Neural progenitor cell (in vitro differentiated cells): Measurements from ENCODE around the gene PRDM15. TPM values are rescaled to one million over a fixed set of nuclear protein-coding genes. Genes with fewer than 3 reads are reported as not detected.

Experiments
- DNase-seq: peaks from one replicate; pipeline ENCODE4 v3.0.0-alpha.2; 2016; ENCODE audit warnings: low spot score
- H2AFZ ChIP-seq: fragments of 200-600 bp; sonication (generic); replicated peaks from 2 replicates; pipeline ENCODE4 v1.6.1; 2016; ENCODE audit warnings: antibody characterized with exemption
- H3F3A ChIP-seq: fragments of 200-600 bp; sonication (generic); 2 replicates; pipeline ENCODE4 v1.6.1; 2016; ENCODE audit warnings: antibody characterized with exemption, low read depth
- H3K27ac ChIP-seq: fragments of 200-600 bp; sonication (generic); 2 replicates; pipeline ENCODE4 v1.5.1; 2016; ENCODE audit warnings: mild to moderate bottlenecking
- H3K27me3 ChIP-seq: fragments of 200-600 bp; sonication (generic); 2 replicates; pipeline ENCODE4 v1.6.1; 2016; ENCODE audit warnings: mild to moderate bottlenecking, moderate library complexity
- H3K36me3 ChIP-seq: fragments of 200-600 bp; sonication (generic); 2 replicates; pipeline ENCODE4 v1.5.1; 2016
- H3K4me1 ChIP-seq: fragments of 200-600 bp; sonication (generic); 2 replicates; pipeline ENCODE4 v1.6.1; 2016; ENCODE audit warnings: mixed run types
- H3K4me2 ChIP-seq: fragments of 200-600 bp; sonication (generic); 2 replicates; pipeline ENCODE4 v1.6.1; 2016
- H3K4me3 ChIP-seq: fragments of 200-600 bp; sonication (generic); 2 replicates; pipeline ENCODE4 v1.5.1; 2016
- H3K79me2 ChIP-seq: fragments of 200-600 bp; sonication (generic); 2 replicates; pipeline ENCODE4 v1.6.1; 2016; ENCODE audit warnings: low read depth
- H3K9ac ChIP-seq: fragments of 200-600 bp; sonication (generic); 2 replicates; pipeline ENCODE4 v1.6.1; 2016
- H3K9me3 ChIP-seq: fragments of 200-600 bp; sonication (generic); 2 replicates; pipeline ENCODE4 v1.5.1; 2016; ENCODE audit warnings: low read depth
- H4K20me1 ChIP-seq: fragments of 200-600 bp; sonication (generic); 2 replicates; pipeline ENCODE4 v1.6.1; 2016; ENCODE audit warnings: low read depth
- H3K27ac Mint-ChIP-seq: 3 replicates; pipeline ENCODE4 v1.8.0; 2021; ENCODE audit warnings: mixed read lengths
- H3K27me3 Mint-ChIP-seq: 2 replicates; pipeline ENCODE4 v1.8.0; 2022; ENCODE audit warnings: low read depth, mild to moderate bottlenecking, inconsistent platforms, moderate library complexity, mixed read lengths; ENCODE audit not compliant: insufficient read depth
- H3K36me3 Mint-ChIP-seq: 3 replicates; pipeline ENCODE4 v1.8.0; 2021; ENCODE audit warnings: mixed read lengths
- H3K4me1 Mint-ChIP-seq: 3 replicates; pipeline ENCODE4 v1.8.0; 2021; ENCODE audit warnings: mixed read lengths
- H3K4me3 Mint-ChIP-seq: 3 replicates; pipeline ENCODE4 v1.8.0; 2021; ENCODE audit warnings: mild to moderate bottlenecking, moderate library complexity, mixed read lengths
- H3K9me3 Mint-ChIP-seq: 3 replicates; pipeline ENCODE4 v1.8.0; 2020; ENCODE audit warnings: mixed read lengths
- CTCF ChIP-seq: fragments of 200-600 bp; sonication (generic); IDR thresholded peaks from 2 replicates; pipeline ENCODE4 v1.5.1; 2017; ENCODE audit warnings: antibody characterized with exemption, mild to moderate bottlenecking
- EZH2 ChIP-seq: fragments of 200-600 bp; sonication (generic); IDR thresholded peaks from 2 replicates; pipeline ENCODE4 v1.6.1; 2017; ENCODE audit warnings: antibody characterized with exemption, mild to moderate bottlenecking, moderate library complexity
- EZH2phosphoT487 ChIP-seq: fragments of 200-600 bp; sonication (generic); IDR thresholded peaks from 2 replicates; pipeline ENCODE4 v1.6.1; 2017; ENCODE audit warnings: antibody characterized with exemption
- total RNA-seq: library from RNA; depleted of rRNA; stranded (reverse); fragments of >200 nt; gene quantifications from 2 replicates; pipeline ENCODE4 v1.2.3, GENCODE V29; 2015; ENCODE audit warnings: low replicate concordance

The PRDM15 gene
- total RNA-seq, 1 donor from 2014 or later, result 9.0 TPM

GRCh38 chr21:41866274-41866809, 12.8 kb downstream of the PRDM15 start:
- no peak overlapping the region for H3K27ac Mint-ChIP-seq
- H3K27me3 Mint-ChIP-seq, result no peaks in the 10 kb centered on the region
- TF ChIP-seq EZH2 (no peak), CTCF (no peak), EZH2phosphoT487 (no peak)
- H4K20me1 ChIP-seq, result no peaks in the 10 kb centered on the region
- H3K4me1 Mint-ChIP-seq, result peaks cover 13% of the 10 kb centered on the region
- no peaks in the 10 kb centered on the region for H3K9me3 Mint-ChIP-seq
- no peak for DNase-seq
- no peak overlapping the region for H3K4me3 ChIP-seq
- peaks cover 2% of the 10 kb centered on the region for H3K36me3 Mint-ChIP-seq
- H3K36me3 ChIP-seq, result no peaks in the 10 kb centered on the region
- no peak overlapping the region for H3K9ac ChIP-seq
- no peak overlapping the region for H3K27ac ChIP-seq
- H2AFZ ChIP-seq, result no peak overlapping the region
- peaks cover 14% of the 10 kb centered on the region for H3K4me1 ChIP-seq
- H3K4me3 Mint-ChIP-seq, result no peak overlapping the region
- H3K79me2 ChIP-seq, result no peaks in the 10 kb centered on the region
- H3K4me2 ChIP-seq, result no peak overlapping the region
- H3K27me3 ChIP-seq, result no peaks in the 10 kb centered on the region
- H3F3A ChIP-seq, result no peaks in the 10 kb centered on the region
- H3K9me3 ChIP-seq, result no peaks in the 10 kb centered on the region

GRCh38 chr21:41865002-41865777, 14.0 kb downstream of the PRDM15 start:
- TF ChIP-seq EZH2 (no peak), CTCF (no peak), EZH2phosphoT487 (no peak)
- H3K4me3 Mint-ChIP-seq, result no peak overlapping the region
- H4K20me1 ChIP-seq, result no peaks in the 10 kb centered on the region
- no peaks in the 10 kb centered on the region for H3K27me3 Mint-ChIP-seq
- DNase-seq, result no peak
- no peaks in the 10 kb centered on the region for H3K9me3 Mint-ChIP-seq
- peak overlapping the region; percentile 74 for H3K27ac Mint-ChIP-seq
- H3K27ac ChIP-seq, result no peak overlapping the region
- H2AFZ ChIP-seq, result no peak overlapping the region
- peaks cover 10% of the 10 kb centered on the region for H3K4me1 Mint-ChIP-seq
- H3K27me3 ChIP-seq, result no peaks in the 10 kb centered on the region
- H3K79me2 ChIP-seq, result no peaks in the 10 kb centered on the region
- H3K36me3 ChIP-seq, result no peaks in the 10 kb centered on the region
- H3K4me3 ChIP-seq, result no peak overlapping the region
- H3F3A ChIP-seq, result no peaks in the 10 kb centered on the region
- peaks cover 2% of the 10 kb centered on the region for H3K36me3 Mint-ChIP-seq
- H3K4me2 ChIP-seq, result no peak overlapping the region
- no peak overlapping the region for H3K9ac ChIP-seq
- H3K9me3 ChIP-seq, result no peaks in the 10 kb centered on the region
- peaks cover 5% of the 10 kb centered on the region for H3K4me1 ChIP-seq

- no peak overlapping the region for H2AFZ ChIP-seq
- no peak for DNase-seq
- no peaks in the 10 kb centered on the region for H3K4me1 ChIP-seq
- no peaks in the 10 kb centered on the region for H4K20me1 ChIP-seq
- H3K27ac ChIP-seq, result no peak overlapping the region
- TF ChIP-seq EZH2, result no peak
- TF ChIP-seq CTCF, result no peak
- TF ChIP-seq EZH2phosphoT487, result no peak
- H3K36me3 ChIP-seq, result no peaks in the 10 kb centered on the region
- Mint-ChIP-seq H3K4me3 (no peak overlapping the region), H3K27ac (no peak overlapping the region), H3K4me1 (peaks cover 11% of the 10 kb centered on the region), H3K36me3 (no peaks in the 10 kb centered on the region), H3K27me3 (peaks cover 2% of the 10 kb centered on the region), H3K9me3 (no peaks in the 10 kb centered on the region)
- no peaks in the 10 kb centered on the region for H3K79me2 ChIP-seq
- H3K9ac ChIP-seq, result no peak overlapping the region
- H3K4me3 ChIP-seq, result no peak overlapping the region
- no peaks in the 10 kb centered on the region for H3K27me3 ChIP-seq
- no peak overlapping the region for H3K4me2 ChIP-seq
- no peaks in the 10 kb centered on the region for H3F3A ChIP-seq
- H3K9me3 ChIP-seq, result no peaks in the 10 kb centered on the region
These were observed 14.7 kb downstream of the PRDM15 start for GRCh38 chr21:41864311-41865001.
